ENCODE data around the gene ENDOV. TPM values are rescaled to one million over a fixed set of nuclear protein-coding genes. Genes with fewer than 3 reads are reported as not detected.

ENDOV gene
- total RNA-seq, 4 donors from 2014 or later = 17.1 to 47.8 (median 19.3) TPM

DNA sequence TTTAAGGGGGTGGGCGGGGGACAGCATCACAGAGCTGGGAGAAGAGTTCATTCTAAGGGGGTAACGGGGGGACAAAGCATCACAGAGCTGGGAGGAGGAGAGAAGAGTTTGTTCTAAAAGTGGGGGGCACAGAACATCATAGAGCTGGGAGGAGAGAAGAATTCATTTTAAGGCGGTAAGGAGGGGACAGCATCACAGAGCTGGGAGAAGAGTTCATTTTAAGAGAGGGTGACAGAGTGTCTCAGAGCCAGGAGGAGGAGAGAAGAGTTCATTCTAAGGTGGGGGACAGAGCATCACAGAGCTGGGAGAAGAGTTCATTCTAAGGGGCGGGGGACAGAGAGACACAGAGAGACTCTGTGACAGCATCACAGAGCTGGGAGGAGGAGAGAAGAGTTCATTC lies 27.8 kb downstream of the ENDOV start:
- Histone ChIP-seq H3K27ac (no peak overlapping the region), H3K36me3 (no peaks in the 10 kb centered on the region), H3K9me3 (no peaks in the 10 kb centered on the region), H3K4me3 (no peak overlapping the region), H3K4me1 (no peaks in the 10 kb centered on the region), H3K27me3 (no peaks in the 10 kb centered on the region)
- WGBS = 85% methylated on average over 4 of the region's 4 CpGs
- no peak for TF ChIP-seq POLR2AphosphoS5 (IDR thresholded peaks at IDR 0.05)
- TF ChIP-seq POLR2A (IDR thresholded peaks at IDR 0.05) = no peak
- no peak for TF ChIP-seq EP300 (IDR thresholded peaks at IDR 0.05)
- DNase-seq (ENCODE audit: low spot score in 2 of 2) = no peak

DNA sequence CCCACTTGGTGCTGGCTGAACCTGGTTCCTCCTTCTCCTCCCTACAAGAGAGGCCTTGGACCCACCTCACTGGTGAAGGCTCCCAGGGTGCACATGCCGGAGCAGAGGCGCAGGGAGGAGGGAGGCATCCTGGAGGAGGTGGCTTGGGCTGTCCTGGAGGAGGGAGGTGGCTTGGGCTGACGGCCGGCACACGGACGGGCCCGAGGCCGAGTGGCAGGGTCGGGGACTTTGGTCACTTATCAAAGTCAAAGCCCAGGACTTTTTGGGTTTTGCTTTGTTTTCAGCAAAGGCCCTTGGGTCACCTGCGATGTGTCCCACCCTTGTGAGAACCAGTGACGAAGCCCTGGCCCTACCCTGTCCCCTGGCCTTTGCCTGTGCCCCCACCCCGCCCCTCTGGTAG lies 28.5 kb downstream of the ENDOV start:
- no peaks in the 10 kb centered on the region for H3K4me1 ChIP-seq
- WGBS = 61% methylated on average over 8 of the region's 12 CpGs

GRCh38 chr17:80443916-80444643 lies 29.1 kb downstream of the ENDOV start:
- TF ChIP-seq EP300 (IDR thresholded peaks at IDR 0.05) = no peak
- TF ChIP-seq POLR2AphosphoS5 (IDR thresholded peaks at IDR 0.05) = no peak
- TF ChIP-seq, protein P1, sequence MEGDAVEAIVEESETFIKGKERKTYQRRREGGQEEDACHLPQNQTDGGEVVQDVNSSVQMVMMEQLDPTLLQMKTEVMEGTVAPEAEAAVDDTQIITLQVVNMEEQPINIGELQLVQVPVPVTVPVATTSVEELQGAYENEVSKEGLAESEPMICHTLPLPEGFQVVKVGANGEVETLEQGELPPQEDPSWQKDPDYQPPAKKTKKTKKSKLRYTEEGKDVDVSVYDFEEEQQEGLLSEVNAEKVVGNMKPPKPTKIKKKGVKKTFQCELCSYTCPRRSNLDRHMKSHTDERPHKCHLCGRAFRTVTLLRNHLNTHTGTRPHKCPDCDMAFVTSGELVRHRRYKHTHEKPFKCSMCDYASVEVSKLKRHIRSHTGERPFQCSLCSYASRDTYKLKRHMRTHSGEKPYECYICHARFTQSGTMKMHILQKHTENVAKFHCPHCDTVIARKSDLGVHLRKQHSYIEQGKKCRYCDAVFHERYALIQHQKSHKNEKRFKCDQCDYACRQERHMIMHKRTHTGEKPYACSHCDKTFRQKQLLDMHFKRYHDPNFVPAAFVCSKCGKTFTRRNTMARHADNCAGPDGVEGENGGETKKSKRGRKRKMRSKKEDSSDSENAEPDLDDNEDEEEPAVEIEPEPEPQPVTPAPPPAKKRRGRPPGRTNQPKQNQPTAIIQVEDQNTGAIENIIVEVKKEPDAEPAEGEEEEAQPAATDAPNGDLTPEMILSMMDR (IDR thresholded peaks at IDR 0.05) = no peak
- TF ChIP-seq POLR2A (IDR thresholded peaks at IDR 0.05) = no peak
- DNase-seq (ENCODE audit: low spot score in 2 of 2) = no peak
- WGBS = 50% methylated on average over 7 of the region's 31 CpGs
- no peak overlapping the region for H3K27ac ChIP-seq
- no peaks in the 10 kb centered on the region for H3K9me3 ChIP-seq
- no peaks in the 10 kb centered on the region for H3K27me3 ChIP-seq
- no peaks in the 10 kb centered on the region for H3K4me1 ChIP-seq
- no peak overlapping the region for H3K4me3 ChIP-seq
- H3K36me3 ChIP-seq = no peaks in the 10 kb centered on the region

More for the DNA sequence above, 28.5 kb downstream of the ENDOV start:
- no peak for DNase-seq (ENCODE audit: low spot score in 2 of 2)
- no peak overlapping the region for H3K27ac ChIP-seq
- H3K27me3 ChIP-seq = no peaks in the 10 kb centered on the region
- H3K9me3 ChIP-seq = no peaks in the 10 kb centered on the region
- no peak overlapping the region for H3K4me3 ChIP-seq
- TF ChIP-seq, protein P1 (IDR thresholded peaks at IDR 0.05) = no peak
- TF ChIP-seq POLR2A (IDR thresholded peaks at IDR 0.05) (no peak), POLR2AphosphoS5 (IDR thresholded peaks at IDR 0.05) (no peak), EP300 (IDR thresholded peaks at IDR 0.05) (no peak)
- H3K36me3 ChIP-seq = no peaks in the 10 kb centered on the region

GRCh38 chr17:80444644-80444979 lies 29.6 kb downstream of the ENDOV start:
- no peaks in the 10 kb centered on the region for H3K4me1 ChIP-seq
- H3K27me3 ChIP-seq = no peaks in the 10 kb centered on the region
- H3K27ac ChIP-seq = no peak overlapping the region
- no peak for DNase-seq (ENCODE audit: low spot score in 2 of 2)
- WGBS = no CpG with 5 or more reads among the region's 6 CpGs
- no peak overlapping the region for H3K4me3 ChIP-seq
- no peaks in the 10 kb centered on the region for H3K36me3 ChIP-seq
- no peaks in the 10 kb centered on the region for H3K9me3 ChIP-seq
- no peak for TF ChIP-seq POLR2A (IDR thresholded peaks at IDR 0.05)
- no peak for TF ChIP-seq POLR2AphosphoS5 (IDR thresholded peaks at IDR 0.05)
- no peak for TF ChIP-seq EP300 (IDR thresholded peaks at IDR 0.05)
- TF ChIP-seq, protein P1 (IDR thresholded peaks at IDR 0.05) = no peak

DNA sequence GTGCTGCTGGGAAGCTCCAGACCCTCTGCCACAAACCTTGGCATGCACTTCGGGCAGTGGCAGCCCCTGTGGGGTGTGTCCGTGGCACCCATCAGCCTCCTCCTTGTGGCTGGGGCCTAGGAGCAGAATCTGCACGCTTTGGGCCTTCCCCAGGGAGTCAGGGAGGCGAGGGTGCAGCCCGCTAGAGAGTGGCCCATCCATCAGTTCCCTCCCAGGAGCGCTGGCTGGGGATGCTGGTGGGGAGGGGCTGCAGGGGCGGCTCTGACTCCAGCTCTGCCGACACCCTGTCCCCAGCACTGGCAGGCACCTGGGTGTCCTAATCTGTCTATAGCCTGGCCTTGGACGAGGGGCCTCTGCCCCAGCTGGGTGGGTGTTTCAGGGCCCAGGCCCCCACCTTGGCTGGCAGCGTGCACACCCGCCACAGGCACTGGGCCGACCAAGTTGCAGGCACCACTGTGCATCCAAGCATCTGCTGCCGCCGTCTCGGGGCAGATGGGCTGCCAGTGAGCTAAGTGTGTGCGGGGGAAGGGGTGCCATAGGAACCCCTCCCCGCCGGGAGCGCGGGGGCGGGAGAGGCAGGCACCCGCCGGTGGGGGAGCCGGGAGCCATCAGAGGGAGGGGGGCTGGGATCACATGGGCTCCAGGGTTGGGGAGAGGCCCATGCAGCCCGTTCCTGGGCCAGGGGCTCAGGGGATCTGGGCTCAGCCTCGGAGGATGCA lies 30.2 kb downstream of the ENDOV start:
- no peak for DNase-seq (ENCODE audit: low spot score in 2 of 2)
- H3K9me3 ChIP-seq = no peaks in the 10 kb centered on the region
- no peak overlapping the region for H3K4me3 ChIP-seq
- H3K4me1 ChIP-seq = no peaks in the 10 kb centered on the region
- TF ChIP-seq EP300 (IDR thresholded peaks at IDR 0.05) (no peak), POLR2A (IDR thresholded peaks at IDR 0.05) (no peak), POLR2AphosphoS5 (IDR thresholded peaks at IDR 0.05) (no peak)
- TF ChIP-seq, protein P1 (IDR thresholded peaks at IDR 0.05) = no peak
- no peaks in the 10 kb centered on the region for H3K36me3 ChIP-seq
- 80% methylated on average over 2 of the region's 26 CpGs for WGBS
- no peak overlapping the region for H3K27ac ChIP-seq
- no peaks in the 10 kb centered on the region for H3K27me3 ChIP-seq

All from suprapubic skin (tissue), 4 donors.